ENCODE measurements around the gene ZNF22. TPM values are rescaled to one million over a fixed set of nuclear protein-coding genes. Genes with fewer than 3 reads are reported as not detected.

ZNF22 gene
- polyA plus RNA-seq (ENCODE audit: insufficient read length in 3 of 3): 10 to 100 TPM; 74.1 to 84.2 (median 76.5) TPM
- long read RNA-seq, donor 1, transcript ZNF22-201 (2 exons, 2,551 nt): major isoform, 40 of 40 reads
- long read RNA-seq, donor 1, partial matches to known transcripts: 0 of 40 reads
- long read RNA-seq, donor 1, other reads (novel, unspliced or antisense): 0 of 40 reads
- long read RNA-seq, donor 2, transcript ZNF22-201 (2 exons, 2,551 nt): major isoform, 91 of 91 reads
- long read RNA-seq, donor 2, partial matches to known transcripts: 0 of 91 reads
- long read RNA-seq, donor 2, other reads (novel, unspliced or antisense): 0 of 91 reads
- long read RNA-seq, donor 3, transcript ZNF22-201 (2 exons, 2,551 nt): major isoform, 56 of 64 reads
- long read RNA-seq, donor 3, partial matches to known transcripts: 8 of 64 reads
- long read RNA-seq, donor 3, other reads (novel, unspliced or antisense): 0 of 64 reads
- long read RNA-seq, donor 4, transcript ZNF22-201 (2 exons, 2,551 nt): major isoform, 46 of 46 reads
- long read RNA-seq, donor 4, partial matches to known transcripts: 0 of 46 reads
- long read RNA-seq, donor 4, other reads (novel, unspliced or antisense): 0 of 46 reads
- long read RNA-seq, donor 5, transcript ZNF22-201 (2 exons, 2,551 nt): major isoform, 44 of 44 reads
- long read RNA-seq, donor 5, partial matches to known transcripts: 0 of 44 reads
- long read RNA-seq, donor 5, other reads (novel, unspliced or antisense): 0 of 44 reads
- long read RNA-seq, donor 6, transcript ZNF22-201 (2 exons, 2,551 nt): major isoform, 44 of 44 reads
- long read RNA-seq, donor 6, partial matches to known transcripts: 0 of 44 reads
- long read RNA-seq, donor 6, other reads (novel, unspliced or antisense): 0 of 44 reads
- long read RNA-seq, donor 7, transcript ZNF22-201 (2 exons, 2,551 nt): major isoform, 67 of 67 reads
- long read RNA-seq, donor 7, partial matches to known transcripts: 0 of 67 reads
- long read RNA-seq, donor 7, other reads (novel, unspliced or antisense): 0 of 67 reads
- long read RNA-seq, donor 8, transcript ZNF22-201 (2 exons, 2,551 nt): major isoform, 25 of 38 reads
- long read RNA-seq, donor 8, partial matches to known transcripts: 13 of 38 reads
- long read RNA-seq, donor 8, other reads (novel, unspliced or antisense): 0 of 38 reads
- long read RNA-seq, donor 9, transcript ZNF22-201 (2 exons, 2,551 nt): major isoform, 54 of 86 reads
- long read RNA-seq, donor 9, partial matches to known transcripts: 32 of 86 reads
- long read RNA-seq, donor 9, other reads (novel, unspliced or antisense): 0 of 86 reads
- long read RNA-seq, donor 10, transcript ZNF22-201 (2 exons, 2,551 nt): major isoform, 49 of 55 reads
- long read RNA-seq, donor 10, partial matches to known transcripts: 0 of 55 reads
- long read RNA-seq, donor 10, other reads (novel, unspliced or antisense): 6 of 55 reads
- long read RNA-seq, donor 11, transcript ZNF22-201 (2 exons, 2,551 nt): major isoform, 49 of 49 reads
- long read RNA-seq, donor 11, partial matches to known transcripts: 0 of 49 reads
- long read RNA-seq, donor 11, other reads (novel, unspliced or antisense): 0 of 49 reads
- long read RNA-seq, donor 12, transcript ZNF22-201 (2 exons, 2,551 nt): major isoform, 65 of 65 reads
- long read RNA-seq, donor 12, partial matches to known transcripts: 0 of 65 reads
- long read RNA-seq, donor 12, other reads (novel, unspliced or antisense): 0 of 65 reads
- long read RNA-seq, donor 13, transcript ZNF22-201 (2 exons, 2,551 nt): major isoform, 27 of 68 reads
- long read RNA-seq, donor 13, partial matches to known transcripts: 41 of 68 reads
- long read RNA-seq, donor 13, other reads (novel, unspliced or antisense): 0 of 68 reads
- long read RNA-seq, donor 14: 0 reads
- long read RNA-seq, donor 15, transcript ZNF22-201 (2 exons, 2,551 nt): major isoform, 67 of 74 reads
- long read RNA-seq, donor 15, partial matches to known transcripts: 0 of 74 reads
- long read RNA-seq, donor 15, other reads (novel, unspliced or antisense): 7 of 74 reads
- long read RNA-seq, donor 16, transcript ZNF22-201 (2 exons, 2,551 nt): major isoform, 77 of 77 reads
- long read RNA-seq, donor 16, partial matches to known transcripts: 0 of 77 reads
- long read RNA-seq, donor 16, other reads (novel, unspliced or antisense): 0 of 77 reads

DNA sequence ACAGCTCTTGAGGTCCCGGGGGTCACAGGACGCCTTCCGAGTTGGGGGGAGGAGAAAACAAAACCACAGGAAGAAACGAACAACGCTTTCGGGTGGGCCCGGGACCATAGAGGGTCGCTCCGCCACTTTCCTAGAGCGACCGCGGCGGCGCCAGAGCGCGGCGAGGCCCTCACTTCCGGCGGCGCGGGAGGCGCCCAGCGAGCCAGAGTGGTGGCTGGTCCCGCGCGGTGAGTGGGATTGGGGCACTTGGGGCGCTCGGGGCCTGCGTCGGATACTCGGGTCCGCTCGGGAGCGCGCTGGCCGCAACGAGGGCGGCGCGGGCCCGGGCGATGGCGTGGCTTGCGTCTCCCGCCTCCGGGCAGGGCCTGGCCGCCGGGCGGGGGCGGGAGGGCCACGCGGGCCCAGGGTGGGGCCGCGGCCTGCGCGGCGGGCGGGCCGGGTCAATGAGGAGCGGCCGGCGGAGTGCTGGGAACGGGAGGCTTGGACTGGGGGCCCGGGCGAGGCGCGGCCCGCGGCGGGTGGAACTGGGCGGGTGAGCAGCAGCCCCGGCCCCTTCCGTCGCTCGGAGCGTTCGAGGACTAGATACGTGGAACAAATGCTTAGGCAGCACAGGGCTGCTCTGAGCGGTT, at the start of gene ZNF22:
TSS of gene ZNF22 (plus strand) at position 172 of the 629 bp plus-strand sequence. CDS start 2,446 bp downstream, outside the sequence.
- peak; percentile 85 for DNase-seq

DNA sequence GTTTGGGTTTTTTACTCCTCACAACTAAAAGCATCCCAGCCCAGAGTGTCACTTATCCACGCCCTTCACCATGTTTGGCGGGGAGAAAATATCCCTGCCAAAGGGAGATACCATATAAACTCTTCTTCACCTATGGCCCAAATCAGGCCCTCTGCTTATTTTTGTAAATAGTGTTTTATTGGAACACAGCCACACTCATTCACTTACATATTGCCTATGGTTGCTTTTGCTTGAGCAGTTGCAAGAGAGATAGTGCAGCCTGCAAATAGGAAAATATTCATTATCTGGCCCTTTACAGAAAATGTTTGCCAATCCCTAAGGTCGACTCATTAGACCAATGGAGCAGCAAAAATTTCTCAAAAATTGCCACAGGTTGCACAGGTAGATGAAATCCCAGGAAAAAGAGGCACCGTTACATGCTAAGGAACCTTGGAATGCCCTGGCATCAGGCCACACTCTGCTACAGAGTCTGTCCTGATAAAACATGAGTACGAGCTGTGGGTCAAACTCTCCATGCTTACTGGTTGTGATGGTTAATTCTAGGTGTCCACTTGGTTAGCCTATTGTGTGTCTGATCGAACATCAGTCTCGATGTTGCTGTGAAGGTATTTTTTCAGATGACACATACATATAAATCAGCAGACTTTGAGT, 49.0 kb upstream of the ZNF22 start:
- no peak for DNase-seq

DNA sequence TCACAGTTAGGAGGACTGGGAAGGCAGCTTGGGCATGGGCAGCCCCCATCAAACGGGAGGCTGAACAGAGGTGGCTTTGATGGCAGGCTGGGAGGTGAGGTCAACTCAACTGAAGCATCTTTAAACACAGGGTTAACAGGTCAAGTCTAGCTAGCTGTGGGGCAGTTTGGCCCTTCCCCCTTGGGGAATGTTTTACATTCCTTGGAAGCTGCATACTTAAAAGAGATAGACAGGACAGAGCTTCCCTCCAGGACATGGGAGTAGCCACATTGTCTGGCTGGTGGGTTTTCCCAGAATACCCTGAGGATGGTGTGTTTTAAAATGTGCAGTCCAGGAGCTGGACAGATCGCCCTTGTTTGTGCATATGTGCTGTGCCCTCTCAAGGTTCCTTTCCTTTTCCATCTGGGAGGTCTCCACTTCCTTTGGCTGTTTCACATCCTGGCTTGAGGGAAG, 47.9 kb upstream of the ZNF22 start:
- no peak for DNase-seq

GRCh38 chr10:44954042-44954441, 46.7 kb upstream of the ZNF22 start:
- no peak for DNase-seq

GRCh38 chr10:44954962-44955361, 45.8 kb upstream of the ZNF22 start:
- no peak for DNase-seq

DNA sequence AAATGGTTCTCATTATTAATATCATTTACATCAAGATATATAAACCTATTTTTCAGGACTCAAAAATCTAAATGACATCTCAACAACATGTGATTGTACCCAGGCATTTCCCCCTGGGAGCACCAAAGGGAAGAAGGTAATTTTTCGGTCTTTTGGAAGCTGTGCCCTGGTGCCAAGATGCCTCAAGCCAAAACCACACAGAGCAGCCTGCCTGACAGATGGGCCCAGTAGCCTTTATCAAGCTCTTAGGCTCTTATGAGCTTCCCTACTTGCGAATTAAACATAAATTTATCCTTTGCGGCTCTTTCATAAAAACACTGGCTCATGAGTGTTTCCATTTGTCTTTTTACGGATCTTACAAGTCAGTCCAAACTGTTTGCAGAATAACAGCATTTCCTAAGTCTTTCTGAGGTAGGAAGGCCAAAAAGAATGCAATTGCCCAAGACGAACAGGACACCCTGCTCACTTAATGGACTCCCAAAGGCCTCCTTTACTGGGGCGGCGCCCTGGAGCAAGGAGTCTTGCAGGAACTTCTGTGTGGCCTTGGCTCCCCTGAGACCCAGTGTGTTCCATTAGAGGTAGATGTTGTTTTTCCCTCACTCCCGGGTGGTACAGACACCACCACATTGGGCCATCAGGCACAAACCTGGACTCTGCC, 45.2 kb upstream of the ZNF22 start:
- no peak for DNase-seq

- DNase-seq: no peak
Measured at GRCh38 chr10:44956226-44956625, 44.5 kb upstream of the ZNF22 start.

GRCh38 chr10:44956717-44957706, 43.7 kb upstream of the ZNF22 start:
- DNase-seq: no peak

GRCh38 chr10:44958196-44958897, 42.4 kb upstream of the ZNF22 start:
- no peak for DNase-seq

DNA sequence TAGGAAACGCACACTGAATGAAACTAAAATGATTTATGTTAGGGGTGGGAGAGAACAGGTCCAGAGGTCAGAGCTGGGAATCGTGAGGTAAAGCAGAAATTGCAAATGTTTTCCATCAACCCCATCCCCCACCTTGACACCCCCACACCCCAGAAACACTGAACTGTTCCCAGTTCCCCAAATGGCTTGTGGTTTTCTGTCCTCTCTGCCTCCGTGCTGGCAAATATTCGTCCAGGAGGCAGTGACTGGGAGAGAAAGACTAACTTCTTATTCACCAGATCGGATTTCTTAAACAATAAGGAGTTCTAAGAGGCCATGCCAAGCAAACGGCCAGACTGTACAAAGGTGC, 41.9 kb upstream of the ZNF22 start:
- no peak for DNase-seq

DNA sequence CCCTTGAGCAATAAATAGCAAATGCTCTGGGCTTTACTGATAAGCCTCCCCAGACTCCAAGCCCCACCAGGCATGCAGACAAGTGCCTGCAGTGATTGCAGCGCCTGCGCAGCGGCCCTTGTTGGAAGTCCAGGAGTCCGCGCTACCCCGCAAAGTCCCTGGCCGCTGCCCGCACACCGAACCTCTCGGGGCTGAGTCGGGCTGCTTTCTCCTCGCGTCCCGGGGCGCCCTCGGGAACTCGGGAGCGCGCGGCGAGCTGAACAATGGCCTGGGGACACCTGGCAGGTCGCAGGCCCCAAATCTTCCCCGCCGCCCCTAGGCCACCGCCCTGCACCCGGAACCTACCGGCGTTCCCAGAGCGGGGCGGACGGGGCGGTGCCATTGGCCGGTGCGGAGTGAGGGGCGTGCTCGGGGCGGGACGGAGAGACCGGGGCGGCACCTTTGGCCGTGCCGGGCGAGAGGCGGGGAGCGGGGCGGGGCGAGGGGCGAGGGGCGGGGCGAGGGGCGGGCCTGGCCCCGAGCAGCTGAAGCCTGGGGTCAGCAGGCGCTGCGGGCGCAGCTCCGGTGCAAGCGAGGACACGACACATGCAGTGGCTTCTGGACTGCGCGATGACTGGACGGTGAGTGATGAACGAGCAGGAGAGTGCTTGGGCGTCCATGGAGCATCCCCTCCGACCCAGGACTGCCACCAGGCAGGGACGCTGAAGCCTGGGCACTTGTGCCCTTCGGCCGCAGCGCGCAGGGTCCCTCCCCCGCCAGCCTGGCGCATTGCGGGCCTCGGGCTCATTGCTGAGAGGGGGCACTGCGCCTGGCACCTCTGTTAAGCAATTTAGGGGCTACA, 41.3 kb upstream of the ZNF22 start, which contains the start of gene RASSF4:
TSS of gene RASSF4 (plus strand) at position 556 of the 841 bp plus-strand sequence. CDS start 10,401 bp downstream, outside the sequence.
- DNase-seq: peak; percentile 85

DNA sequence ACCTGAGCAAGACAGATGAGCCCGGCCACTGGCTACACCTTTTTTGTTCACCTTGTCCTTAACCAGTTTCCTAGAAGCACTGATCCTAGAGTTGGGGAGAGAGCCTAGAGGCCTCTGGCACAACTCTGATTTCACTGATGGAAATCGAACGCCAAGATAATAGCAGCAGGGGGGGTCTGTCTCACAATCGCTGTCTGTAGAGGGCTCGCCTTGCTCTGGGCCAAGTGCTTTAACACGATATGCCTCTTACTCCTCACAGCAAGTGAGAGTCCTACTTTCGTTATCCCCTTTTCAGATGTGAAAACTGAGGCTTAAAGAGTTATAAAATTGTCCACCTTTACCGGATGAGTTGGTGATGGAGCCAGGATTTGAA, 40.6 kb upstream of the ZNF22 start:
- DNase-seq: no peak

DNA sequence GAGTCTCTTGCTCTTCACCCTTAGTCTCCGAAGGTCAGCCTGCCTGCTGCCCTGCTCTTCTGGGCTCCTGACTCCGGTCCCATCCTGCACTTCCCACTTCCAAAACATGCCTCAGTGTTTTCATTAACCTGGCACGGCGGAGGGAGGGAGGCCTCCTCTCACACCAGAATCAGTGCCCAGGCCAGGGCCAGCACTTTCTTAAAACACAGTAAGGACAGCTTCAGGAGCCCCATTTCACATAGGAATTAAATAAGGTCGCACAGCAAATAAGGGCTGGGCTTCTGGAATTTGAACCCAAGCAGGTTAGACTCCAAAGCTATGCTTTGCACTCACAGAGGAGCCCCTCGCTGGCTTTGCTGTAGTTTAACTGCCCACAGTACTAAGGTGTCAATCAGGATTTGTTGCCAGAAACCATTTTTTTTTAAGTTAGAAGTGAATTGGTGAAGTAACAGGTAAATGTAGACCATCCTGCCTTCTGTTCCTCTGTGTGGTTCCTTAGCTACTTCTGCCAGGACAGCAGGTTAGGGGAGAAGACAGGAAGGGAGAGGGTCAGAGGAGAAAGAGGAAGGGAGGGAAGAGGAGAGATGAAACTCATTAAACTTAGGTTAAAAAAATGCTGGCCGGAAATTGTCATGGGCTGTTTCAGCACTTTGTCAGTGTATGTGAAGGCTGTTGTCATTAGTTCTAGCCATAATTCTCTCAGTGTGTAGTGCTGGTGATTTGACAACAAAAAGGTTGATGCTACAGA, 40.1 kb upstream of the ZNF22 start:
- DNase-seq: no peak

DNA sequence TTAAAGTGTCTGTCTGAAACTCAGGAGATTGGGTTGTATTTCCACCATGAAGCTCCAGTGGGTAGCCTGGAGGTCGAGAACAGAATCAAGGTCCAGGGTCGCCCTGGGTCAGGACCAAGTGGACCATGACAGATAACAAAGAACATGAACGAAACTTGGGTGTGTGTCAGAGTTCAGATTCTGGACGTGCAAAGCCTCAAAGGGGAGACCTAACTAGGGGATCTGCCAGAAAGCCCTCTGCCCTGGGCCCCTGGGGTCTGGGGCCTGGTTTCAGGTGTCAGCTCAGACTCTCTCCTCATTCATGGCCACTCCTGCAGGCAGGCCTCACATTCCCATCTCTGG, 39.5 kb upstream of the ZNF22 start:
- no peak for DNase-seq
